Measurements from ENCODE around the gene TMEM8B. TPM values are rescaled to one million over a fixed set of nuclear protein-coding genes. Genes with fewer than 3 reads are reported as not detected.

Gene TMEM8B
- total and polyA plus RNA-seq, 2 of the 8 experiments (the other 6 are each of a cell fraction or from before 2014, with no cell fraction given): 7.5 to 10.4 TPM

DNA sequence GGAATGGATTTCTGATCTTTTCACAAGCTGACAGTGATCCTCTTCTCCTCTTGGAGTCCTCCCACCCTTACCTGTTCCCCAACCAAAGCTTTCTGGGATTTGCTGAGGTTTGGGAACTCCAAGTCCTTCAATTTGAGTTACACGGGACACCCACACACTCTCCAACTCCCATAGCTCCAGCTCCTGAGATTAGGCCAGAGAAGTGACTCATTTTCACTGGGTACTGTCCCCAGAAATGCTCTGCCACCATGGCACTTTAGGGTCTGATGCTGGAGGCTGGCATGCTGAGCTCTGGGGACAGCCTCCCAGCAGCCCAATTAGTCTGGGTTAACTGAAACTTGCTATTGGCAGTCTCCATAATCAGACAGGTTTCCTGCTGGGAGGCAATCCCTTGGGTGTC is 63.0 kb downstream of the TMEM8B start (continued):
- no peak for TF ChIP-seq ZNF274 (IDR thresholded peaks at IDR 0.05; ENCODE audit: borderline replicate concordance, extremely low read depth, low read length)
- TF ChIP-seq PHF8 (conservative IDR thresholded peaks at IDR 0.05; ENCODE audit: low read depth, low read length): no peak
